ENCODE results near the gene SLC38A1.

DNA sequence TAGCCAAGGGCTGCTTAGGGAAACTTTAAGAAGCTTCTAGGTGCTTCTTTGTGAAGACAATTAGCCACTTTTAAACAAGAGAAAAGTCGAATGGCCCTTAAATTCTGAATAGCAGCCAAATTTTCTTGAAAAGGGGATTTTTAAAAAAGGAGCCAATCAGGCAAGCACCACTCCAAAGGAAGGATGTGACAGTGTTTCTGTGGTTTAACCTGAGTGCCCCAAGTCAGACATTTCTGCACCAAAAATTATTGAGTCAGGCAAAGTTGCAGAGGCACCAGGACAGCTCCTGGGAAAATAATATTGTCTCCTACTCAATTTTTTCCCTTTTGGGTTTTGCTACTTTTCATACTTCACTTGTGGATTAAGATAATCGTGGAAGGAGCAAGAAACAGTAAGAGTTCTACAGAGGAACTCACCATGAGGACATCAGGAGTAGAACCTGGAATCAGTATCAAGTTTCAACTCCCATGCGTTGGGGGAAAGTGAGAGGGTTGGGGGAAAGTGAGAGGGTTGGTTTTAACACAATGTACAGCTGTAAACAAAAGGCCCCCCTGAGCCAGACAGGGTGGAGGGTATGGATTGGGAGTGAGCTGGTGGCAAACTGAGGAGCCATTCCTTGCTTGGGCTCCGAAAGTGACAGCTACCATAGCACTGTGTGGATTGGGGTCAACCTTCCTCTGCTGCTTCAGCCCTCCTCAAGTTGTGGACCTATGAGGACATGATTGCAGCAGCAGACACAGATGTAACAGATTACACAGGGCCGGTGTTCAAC lies 90.8 kb downstream of the SLC38A1 start:
- no peak for TF ChIP-seq EZH2phosphoT487 (IDR thresholded peaks at IDR 0.05; ENCODE audit: borderline replicate concordance, low read depth, low read length)
- TF ChIP-seq, protein P1, sequence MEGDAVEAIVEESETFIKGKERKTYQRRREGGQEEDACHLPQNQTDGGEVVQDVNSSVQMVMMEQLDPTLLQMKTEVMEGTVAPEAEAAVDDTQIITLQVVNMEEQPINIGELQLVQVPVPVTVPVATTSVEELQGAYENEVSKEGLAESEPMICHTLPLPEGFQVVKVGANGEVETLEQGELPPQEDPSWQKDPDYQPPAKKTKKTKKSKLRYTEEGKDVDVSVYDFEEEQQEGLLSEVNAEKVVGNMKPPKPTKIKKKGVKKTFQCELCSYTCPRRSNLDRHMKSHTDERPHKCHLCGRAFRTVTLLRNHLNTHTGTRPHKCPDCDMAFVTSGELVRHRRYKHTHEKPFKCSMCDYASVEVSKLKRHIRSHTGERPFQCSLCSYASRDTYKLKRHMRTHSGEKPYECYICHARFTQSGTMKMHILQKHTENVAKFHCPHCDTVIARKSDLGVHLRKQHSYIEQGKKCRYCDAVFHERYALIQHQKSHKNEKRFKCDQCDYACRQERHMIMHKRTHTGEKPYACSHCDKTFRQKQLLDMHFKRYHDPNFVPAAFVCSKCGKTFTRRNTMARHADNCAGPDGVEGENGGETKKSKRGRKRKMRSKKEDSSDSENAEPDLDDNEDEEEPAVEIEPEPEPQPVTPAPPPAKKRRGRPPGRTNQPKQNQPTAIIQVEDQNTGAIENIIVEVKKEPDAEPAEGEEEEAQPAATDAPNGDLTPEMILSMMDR (conservative IDR thresholded peaks at IDR 0.05; ENCODE audit: low read length): no peak

All from OCI-LY7 (cell line).